Measurements from ENCODE around the gene KDM6B. TPM values are rescaled to one million over a fixed set of nuclear protein-coding genes. Genes with fewer than 3 reads are reported as not detected.

The KDM6B gene
- 22.2 TPM for total RNA-seq

DNA sequence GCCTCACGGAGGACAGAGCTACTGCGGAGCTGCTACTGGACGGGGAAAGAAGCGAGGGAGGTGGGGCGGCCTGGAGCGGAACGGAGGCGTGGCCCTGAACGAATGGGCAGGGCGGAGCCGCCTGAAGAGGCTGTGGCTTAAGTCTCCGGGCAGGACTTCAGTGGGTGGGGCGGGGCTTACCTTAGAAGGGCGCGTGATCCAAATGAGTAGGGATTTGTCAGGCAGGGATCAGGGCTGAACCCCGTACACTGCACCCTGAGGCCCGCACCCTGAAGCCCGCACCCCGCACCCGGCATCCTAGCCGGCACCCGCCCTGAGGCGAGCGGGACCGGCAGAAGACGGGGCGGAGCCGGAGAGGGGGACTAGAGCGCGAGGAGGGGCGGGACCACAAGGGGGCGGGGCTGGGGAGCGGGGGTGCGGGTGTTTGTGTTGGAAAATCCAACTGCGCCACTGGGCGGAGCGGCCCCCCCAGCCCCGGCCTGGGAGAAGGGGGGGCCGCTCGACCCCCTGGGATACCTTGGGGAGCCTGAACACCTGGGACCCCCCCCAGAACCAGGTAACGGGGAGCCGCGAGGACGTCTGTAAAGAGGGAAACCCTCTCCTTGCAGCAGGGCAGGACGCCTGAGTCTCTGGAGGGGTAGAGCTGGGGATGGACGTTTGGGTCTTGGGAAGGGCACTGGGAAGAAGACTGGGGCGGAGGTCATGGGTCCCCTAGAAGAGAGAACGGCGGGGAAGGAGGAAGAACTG is at the start of gene KDM6B:
KDM6B (plus strand) TSS at position 423 of the 747 bp plus-strand sequence. CDS start 11,338 bp downstream, outside the sequence.

DNA sequence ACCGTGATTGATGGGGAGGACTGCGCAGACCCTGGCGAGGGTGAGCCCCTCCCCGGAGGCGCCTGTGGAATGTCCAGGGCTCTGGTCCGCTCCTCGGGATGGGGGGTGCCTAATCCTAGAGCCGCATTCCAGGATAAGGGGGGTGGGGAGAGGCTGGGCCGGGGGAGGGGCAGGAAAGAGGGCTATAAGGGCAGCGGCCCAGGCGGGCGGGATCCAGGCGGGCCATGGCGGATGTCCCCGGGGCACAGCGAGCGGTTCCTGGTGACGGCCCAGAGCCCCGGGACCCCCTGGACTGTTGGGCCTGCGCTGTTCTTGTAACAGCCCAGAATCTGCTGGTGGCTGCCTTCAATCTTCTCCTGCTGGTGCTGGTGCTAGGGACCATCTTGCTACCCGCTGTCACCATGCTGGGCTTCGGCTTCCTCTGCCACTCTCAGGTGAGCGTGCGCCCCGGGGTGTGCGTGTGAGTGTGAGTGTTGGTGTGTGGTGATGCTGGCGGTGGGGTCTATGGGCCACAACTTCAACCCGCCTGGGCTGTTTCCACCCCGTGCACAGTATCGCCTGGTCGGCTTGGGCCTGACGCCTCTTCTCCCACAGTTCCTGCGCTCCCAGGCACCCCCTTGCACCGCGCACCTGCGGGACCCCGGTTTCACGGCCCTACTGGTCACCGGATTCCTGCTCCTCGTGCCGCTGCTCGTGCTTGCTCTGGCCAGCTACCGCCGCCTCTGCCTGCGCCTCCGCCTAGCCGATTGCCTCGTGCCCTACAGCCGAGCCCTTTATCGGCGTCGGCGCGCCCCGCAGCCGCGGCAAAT is 21.0 kb downstream of the KDM6B start, which contains the start of gene TMEM88:
TMEM88 (plus strand) TSS at position 216 of the 809 bp plus-strand sequence; CDS start at position 225, 9 bp downstream.

DNA sequence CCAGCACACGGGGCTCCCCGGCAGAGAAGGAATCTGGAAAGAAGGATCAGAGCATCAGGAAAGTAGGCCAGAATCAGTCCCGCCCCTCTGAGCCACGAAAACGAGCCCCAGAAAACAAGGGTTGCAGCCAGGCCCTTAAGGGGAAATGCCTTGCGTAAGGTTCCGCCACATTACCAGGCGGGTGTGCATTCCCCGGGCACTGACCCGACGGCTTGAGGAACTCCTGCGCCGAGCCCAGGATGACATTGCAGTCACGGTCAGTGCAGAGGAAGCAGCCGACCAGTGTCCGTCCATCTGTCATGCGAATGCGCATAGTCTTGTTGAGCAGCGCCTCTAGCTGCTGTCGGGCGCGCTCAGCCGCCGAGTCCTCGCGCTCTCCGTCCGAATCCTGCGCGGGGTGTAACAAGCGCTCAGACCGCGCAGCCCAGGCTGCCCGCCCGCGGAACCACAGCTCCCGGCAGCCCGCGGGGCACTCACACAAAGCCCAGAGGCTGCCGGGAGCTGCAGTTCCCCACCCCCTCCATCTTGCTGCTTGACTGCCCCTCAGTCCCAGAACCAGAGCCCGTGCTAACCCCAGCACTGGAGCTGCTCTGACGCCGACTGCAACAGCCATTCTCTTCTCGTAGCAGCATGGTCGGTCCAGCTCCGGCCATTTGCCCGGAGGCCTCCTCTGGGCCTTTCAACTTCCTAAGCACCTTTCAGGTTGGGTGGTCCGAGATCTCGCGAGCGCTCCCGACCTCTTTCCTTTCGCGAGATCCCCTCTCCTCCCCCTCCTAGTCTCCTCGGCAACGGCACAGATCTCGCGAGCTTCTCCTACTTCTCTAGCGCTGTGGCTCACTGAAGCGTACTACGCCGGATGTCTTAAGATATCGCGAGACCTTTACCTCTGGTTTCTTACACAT is 23.0 kb downstream of the KDM6B start, which contains the start of gene NAA38:
NAA38 (minus strand) TSS at position 749 of the 902 bp plus-strand sequence; CDS start at position 653, 96 bp downstream.

GRCh38 chr17:7857713-7858521 is 23.9 kb downstream of the KDM6B start, which contains the start of gene CYB5D1:
CYB5D1 (plus strand) TSS chr17:7858003; CDS start chr17:7858135, 132 bp downstream.

Other genes with a start within 250 kb of the KDM6B start
- 1.5 TPM for gene SOX15, start 244.1 kb upstream of the KDM6B start, total RNA-seq
- gene FXR2, start 219.3 kb upstream of the KDM6B start, total RNA-seq: 30.3 TPM
- 56.3 TPM for gene SAT2, start 206.4 kb upstream of the KDM6B start, total RNA-seq
- gene SHBG, start 204.1 kb upstream of the KDM6B start, total RNA-seq: 2.6 TPM
- gene ATP1B2, start 183.3 kb upstream of the KDM6B start, total RNA-seq: 13.1 TPM
- gene TP53, start 146.7 kb upstream of the KDM6B start, total RNA-seq: 47.4 TPM
- 8.2 TPM for gene WRAP53, start 145.7 kb upstream of the KDM6B start, total RNA-seq
- gene EFNB3, start 129.0 kb upstream of the KDM6B start, total RNA-seq: 8.7 TPM
- gene DNAH2, start 116.5 kb upstream of the KDM6B start, total RNA-seq: 0.47 TPM
- gene TMEM88, start 20.8 kb downstream of the KDM6B start, total RNA-seq: 21.1 TPM
- gene NAA38, start 23.3 kb downstream of the KDM6B start, total RNA-seq: 139 TPM
- 17.4 TPM for gene CYB5D1, start 23.8 kb downstream of the KDM6B start, total RNA-seq
- gene CHD3, start 54.6 kb downstream of the KDM6B start, total RNA-seq: 136 TPM
- 7.0 TPM for gene RNF227, start 82.1 kb downstream of the KDM6B start, total RNA-seq
- gene KCNAB3, start 95.6 kb downstream of the KDM6B start, total RNA-seq: 4.1 TPM
- gene TRAPPC1, start 97.7 kb downstream of the KDM6B start, total RNA-seq: 30.5 TPM
- gene CNTROB, start 98.0 kb downstream of the KDM6B start, total RNA-seq: 36.7 TPM
- gene GUCY2D, start 168.4 kb downstream of the KDM6B start, total RNA-seq: 0.23 TPM
- gene ALOX15B, start 204.8 kb downstream of the KDM6B start, total RNA-seq: 0.99 TPM